ENCODE results near the gene RPL28.
A peak's percentile ranks its signal among the peaks of the same experiment; 100 is the strongest.

RPL28 gene

DNA sequence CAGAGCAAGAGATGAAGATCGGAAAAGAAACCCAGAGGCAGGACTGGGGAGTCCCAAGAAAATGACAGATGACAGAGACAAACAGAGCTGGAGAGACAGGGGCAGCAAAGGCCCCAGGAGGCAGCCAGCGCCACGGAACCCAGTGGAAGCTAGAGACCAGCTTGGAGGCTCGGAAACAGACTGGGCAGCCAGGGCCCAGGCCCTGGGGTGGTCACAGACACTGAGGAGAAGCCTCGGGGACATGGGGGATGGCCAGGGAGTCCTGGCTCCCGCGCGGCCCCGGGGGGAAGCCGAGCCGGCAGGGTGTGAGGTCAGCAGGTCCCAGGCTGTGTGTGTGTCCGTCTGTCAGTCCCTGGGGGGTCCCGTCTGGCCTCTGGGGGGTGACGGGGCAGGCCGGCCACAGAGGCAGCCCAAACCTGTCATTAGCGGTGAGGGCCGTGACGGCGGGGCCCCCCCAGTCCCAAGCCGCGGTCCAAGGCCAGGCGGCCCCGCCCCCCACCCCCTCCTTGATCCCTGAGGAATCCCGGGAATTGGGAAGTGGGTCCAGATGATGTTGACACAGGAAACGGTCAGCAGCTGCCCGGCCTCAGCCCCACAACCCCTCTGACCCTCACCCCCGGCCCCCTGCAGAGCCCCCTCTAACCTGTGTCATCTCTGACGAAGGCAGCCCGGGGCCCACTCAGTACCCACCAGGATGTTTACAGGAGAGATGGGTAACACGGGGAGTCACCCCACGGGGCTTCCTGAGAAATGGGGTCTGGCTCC, 11.6 kb upstream of the RPL28 start:
- no peak for DNase-seq

DNA sequence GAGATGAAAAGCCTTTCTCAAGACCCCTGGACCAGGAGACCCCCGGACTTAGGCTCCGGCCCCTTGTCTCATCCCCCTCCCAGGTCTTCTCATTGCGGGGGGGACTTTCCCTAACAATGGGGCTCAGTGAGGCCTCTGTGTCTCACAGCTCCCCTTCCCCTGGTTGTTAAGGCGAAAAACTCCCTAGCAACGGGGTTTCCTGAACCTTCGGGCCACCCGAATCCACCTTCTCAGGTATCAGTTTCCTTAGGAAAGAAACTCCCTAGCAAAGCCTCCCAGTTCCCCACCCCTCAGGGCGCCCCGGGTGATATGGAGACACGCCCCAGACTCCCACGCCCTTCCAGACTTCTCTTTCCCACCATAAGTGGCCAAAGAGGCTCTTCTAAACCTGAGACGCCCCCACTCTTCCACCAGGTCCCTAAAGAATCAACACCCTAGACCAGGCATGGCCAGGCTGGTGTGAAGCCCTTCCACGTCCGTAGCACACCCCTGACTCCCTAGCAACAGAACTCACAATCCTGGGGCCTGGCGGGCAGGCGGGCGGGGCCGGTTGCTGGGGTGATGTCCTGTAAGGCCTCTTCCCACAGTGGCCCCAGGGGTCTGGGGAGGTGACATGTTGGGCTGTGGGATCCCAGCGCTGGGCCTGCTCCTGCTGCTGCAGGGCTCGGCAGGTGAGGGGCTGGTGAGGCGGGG, 9.3 kb upstream of the RPL28 start, which contains the start of gene TMEM190:
TMEM190 (plus strand) TSS at position 586 of the 693 bp plus-strand sequence; CDS start at position 614, 28 bp downstream.
- no peak for DNase-seq

- DNase-seq = no peak
Observed at GRCh38 chr19:55377356-55378131, 8.2 kb upstream of the RPL28 start.

GRCh38 chr19:55379174-55379573, 6.6 kb upstream of the RPL28 start:
- DNase-seq = no peak

DNA sequence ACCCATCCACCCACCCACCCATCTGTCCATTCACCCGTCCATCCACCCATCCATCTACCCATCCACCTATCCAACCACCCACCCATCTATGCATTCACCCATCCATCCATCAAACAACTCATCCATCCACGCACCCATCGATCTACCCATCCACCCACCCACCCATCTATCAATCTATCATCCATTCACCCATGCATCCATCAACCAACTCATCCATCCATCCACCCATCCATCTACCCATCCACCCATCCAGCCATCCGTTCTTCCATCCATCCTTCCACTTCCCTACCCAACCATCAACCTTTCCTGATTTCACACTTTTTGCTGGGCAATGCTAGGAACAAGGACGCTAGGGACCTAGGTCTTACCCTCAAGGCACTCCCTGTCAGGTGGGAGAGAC, 3.7 kb upstream of the RPL28 start:
- no peak for DNase-seq

- DNase-seq = no peak
Observed at GRCh38 chr19:55382522-55383054, 3.1 kb upstream of the RPL28 start.

DNA sequence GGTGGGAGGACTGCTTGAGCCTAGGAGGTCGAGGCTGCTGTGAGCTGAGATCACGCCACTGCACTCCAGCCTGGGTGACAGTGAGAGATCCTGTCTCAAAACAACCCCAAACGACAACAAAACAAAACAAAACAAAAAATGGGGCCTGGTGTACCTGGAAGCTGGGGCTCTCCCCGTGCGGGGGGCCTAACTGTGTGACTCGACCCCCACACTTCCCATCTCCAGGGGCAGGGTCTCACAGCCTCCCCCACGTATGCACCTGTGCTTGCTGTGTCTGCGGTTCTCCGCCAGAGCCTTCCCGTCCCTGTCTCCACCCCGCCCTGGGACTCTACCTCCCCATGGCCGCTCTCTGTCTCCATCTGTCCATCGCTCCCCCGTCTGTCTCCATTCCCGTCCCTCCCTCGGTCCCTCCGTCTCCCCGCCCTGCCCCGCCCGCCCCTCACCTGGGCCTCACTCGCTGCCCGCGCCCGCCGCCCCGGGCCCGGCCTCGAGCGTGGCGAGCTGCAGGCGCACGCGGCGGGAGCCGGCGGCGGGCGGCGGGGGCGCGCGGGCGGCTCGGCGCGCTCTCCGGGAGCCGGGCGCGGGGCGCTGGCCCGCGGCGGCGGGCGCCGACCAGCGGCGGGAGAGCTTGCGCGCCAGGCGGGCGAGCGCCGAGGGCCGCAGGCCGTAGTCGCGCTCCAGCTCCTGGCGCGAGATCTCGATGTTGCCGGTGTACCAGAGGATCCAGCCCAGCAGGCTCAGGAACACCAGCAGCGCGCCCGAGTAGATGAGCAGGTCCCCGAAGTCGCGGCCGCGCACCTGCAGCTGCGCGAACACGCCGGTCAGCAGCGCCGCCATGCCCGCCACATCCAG, 2.2 kb upstream of the RPL28 start:
- no peak for DNase-seq

GRCh38 chr19:55384131-55384919, 1.4 kb upstream of the RPL28 start, which contains the start of gene TMEM238:
TMEM238 (minus strand) TSS chr19:55384292; CDS start chr19:55384259, 33 bp downstream.
- DNase-seq = no peak

- DNase-seq = peak; percentile 98
Observed at GRCh38 chr19:55384920-55385723, 610 bp upstream of the RPL28 start.

DNA sequence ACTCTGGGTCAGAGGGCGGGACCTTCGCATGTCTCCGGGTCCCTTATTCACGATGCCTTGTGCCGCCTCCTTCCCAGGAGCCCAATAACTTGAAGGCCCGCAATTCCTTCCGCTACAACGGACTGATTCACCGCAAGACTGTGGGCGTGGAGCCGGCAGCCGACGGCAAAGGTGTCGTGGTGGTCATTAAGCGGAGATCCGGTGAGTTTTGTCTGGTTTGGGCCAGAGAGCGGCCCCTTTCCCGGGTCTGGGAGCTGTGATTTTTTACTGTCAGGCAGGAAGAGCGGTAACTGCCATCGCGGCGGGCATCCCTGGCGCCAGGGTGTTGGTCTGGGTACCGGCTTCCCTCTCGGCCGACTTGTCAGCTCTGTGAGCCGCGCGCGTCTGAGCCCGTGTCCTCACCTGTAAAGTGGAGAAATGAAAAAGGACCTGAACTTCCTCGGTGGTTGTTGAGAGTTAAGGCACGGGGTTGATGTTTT, 800 bp downstream of the RPL28 start:
- no peak for DNase-seq

GRCh38 chr19:55387736-55388497, 2.2 kb downstream of the RPL28 start:
- DNase-seq = no peak

DNA sequence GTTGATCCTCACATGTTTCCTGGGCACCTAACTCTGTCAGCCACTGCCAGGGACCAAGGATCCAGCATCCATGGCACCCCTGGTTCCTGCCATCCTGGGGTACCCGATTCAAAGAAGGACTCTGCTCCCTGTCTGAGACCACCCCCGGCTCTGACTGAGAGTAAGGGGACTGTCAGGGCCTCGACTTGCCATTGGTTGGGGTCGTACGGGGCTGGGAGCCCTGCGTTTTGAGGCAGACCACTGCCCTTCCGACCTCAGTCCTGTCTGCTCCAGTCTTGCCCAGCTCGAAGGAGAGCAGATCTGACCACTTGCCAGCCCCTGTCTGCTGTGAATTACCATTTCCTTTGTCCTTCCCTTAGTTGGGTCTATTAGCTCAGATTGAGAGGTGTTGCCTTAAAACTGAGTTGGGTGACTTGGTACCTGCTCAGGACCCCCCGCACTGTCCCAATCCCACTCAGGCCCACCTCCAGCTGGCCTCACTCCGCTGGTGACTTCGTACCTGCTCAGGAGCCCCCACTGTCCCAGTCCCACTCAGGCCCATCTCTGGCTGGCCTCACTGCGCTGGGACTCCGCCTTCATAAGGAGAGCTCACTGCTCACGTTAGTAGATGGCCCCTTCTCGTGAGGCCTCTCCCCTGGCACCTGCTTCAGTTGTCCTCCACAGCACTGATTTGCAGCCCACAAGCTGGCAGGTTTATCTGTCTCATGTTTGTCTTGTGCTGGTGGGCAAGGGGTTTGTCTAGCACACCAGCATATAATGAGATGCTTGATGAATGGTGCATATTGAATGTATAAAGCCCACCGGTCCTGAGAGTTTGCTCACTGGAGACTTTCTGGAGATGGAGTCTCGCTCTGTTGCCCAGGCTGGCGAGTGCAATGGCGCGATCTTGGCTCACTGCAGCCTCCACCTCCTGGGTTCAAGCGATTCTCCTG, 3.9 kb downstream of the RPL28 start:
- DNase-seq = no peak

GRCh38 chr19:55390461-55390880, 4.7 kb downstream of the RPL28 start:
- no peak for DNase-seq

GRCh38 chr19:55391191-55391670, 5.5 kb downstream of the RPL28 start:
- no peak for DNase-seq

DNA sequence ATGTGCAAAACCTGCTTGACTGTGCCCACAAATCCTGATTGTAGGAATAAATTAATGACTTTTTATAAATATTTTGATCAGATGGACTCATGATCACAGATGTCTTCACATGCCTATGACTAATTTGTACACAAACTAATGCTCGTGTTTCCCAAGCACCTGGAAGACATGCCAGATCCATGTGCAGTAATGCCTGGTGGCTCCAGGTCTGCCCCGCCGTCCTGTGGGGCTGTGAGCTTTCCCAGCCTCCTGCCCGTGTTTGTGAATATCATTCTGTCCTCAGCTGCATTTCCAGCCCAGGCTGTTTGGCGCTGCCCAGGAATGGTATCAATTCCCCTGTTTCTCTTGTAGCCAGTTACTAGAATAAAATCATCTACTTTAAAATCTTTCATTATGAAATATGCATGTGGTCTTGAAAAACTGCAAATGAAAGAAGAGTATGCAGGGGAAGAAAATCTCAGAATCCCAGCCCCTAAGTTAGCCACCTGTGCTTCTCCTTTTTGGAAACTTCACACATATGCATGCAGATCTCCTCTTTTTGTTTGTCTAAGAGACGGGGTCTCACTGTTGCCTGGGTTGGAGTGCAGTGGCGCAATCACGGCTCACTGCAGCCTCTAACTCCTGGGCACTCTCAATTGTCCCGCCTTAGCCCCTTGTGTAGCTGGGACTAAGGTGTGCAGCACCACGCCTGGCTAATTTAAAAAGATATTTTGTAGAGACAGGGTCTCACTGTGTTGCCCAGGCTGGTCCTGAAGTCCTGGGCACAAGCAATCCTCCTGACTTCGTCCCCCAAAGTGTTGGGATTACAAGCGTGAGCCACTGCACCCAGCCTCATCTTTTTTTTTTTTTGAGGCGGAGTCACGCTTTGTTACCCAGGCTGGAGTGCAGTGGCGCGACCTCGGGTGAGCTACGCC, 6.2 kb downstream of the RPL28 start:
- no peak for DNase-seq

- no peak for DNase-seq
Observed at GRCh38 chr19:55392820-55393761, 7.4 kb downstream of the RPL28 start.
